Mucosa of descending colon (tissue), 3 donors: Measurements from ENCODE around the gene C2CD3. TPM values are rescaled to one million over a fixed set of nuclear protein-coding genes. Genes with fewer than 3 reads are reported as not detected.

ENCODE experiments used
- ATAC-seq: fragments of 200-7000 bp; cut with Tn5 transposase; one replicate; pipeline ENCODE4 v1.9.1; 2020; ENCODE audit warnings: mild to moderate bottlenecking, moderate library complexity
- DNase-seq, 3 donors: peaks; one replicate each; pipeline ENCODE4 v3.0.0-alpha.2; 2020
- H3K36me3 ChIP-seq: fragments of 200-600 bp; one replicate; pipeline ENCODE4 v1.8.0; 2021; ENCODE audit warnings: low read depth, mild to moderate bottlenecking
- H3K4me1 ChIP-seq: fragments of 200-600 bp; one replicate; pipeline ENCODE4 v1.8.0; 2021; ENCODE audit warnings: low read depth, mild to moderate bottlenecking
- H3K4me3 ChIP-seq: fragments of 200-600 bp; one replicate; pipeline ENCODE4 v1.8.0; 2021; ENCODE audit warnings: mild to moderate bottlenecking
- H3K9me3 ChIP-seq: fragments of 200-600 bp; one replicate; pipeline ENCODE4 v1.8.0; 2021; ENCODE audit warnings: mild to moderate bottlenecking
- intact Hi-C, 2 donors: fragments of 100-400 bp; cut with DNase I in 1 of 2; cut with micrococcal nuclease in 1 of 2; formaldehyde crosslinking; loops; one replicate each; pipeline versions ENCODE4 v1.11.0 to v1.11.1; 2022; cut with DNase I, micrococcal nuclease
- total RNA-seq, 3 donors: library from RNA; stranded (reverse); fragmentation: NEBNext Ultra II Directional in 2 of 3; extraction: Animal tissue kit (Norgen Biotek cat#: 25700) in 2 of 3; gene quantifications; one replicate each; pipeline versions ENCODE4 v1.2.1 to v1.2.4, GENCODE V29; 2021 to 2023
- TF ChIP-seq, protein P1 (sequence below): fragments of 200-600 bp; IDR thresholded peaks from one replicate; pipeline ENCODE4 v1.8.0; 2022; ENCODE audit warnings: antibody characterized with exemption, mild to moderate bottlenecking
- donor health status: DM: no; HTN: no; CAD: no; lungs with moderate emphysema.
- donor health status: DM: no; HTN: no; CAD: no.
- donor health status: DM: no; HTN: yes; CAD: no.

Gene C2CD3
- total RNA-seq, 3 donors from 2014 or later: 22.3 to 37.2 (median 32.1) TPM

DNA sequence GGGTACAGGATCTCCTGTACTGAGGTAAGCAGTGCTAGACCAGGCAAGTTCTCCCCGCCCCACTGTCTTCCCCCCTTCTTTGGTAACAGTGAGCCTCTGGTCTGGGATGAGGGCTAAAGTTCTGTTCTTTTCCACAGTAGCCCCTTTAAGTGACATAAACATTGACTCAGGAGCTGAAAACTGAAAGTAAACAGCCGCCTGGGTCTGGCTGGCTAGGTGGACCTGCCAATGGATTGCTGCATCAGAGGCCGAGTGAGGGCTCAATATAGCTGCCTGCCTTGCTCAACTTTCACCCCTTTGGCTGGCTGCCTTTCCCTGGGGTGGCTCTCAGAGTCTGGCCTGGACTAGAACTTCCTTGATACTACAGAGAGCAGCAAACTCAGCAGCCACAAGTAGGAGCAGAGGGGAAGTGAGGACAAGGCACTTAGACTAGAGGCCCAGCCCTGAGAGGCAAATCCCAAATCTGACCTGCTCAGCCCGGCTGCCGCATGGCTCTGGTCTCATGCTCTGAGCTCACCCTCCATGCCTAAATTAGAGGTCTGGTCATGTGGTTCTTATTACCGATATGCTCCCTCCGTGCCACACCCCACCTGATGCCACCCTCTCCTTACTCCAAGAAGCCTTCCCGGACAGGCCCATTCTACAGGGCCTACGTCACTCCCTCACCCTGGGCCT, 152.3 kb downstream of the C2CD3 start:
- Histone ChIP-seq H3K4me1 (peaks cover 34% of the 10 kb centered on the region), H3K4me3 (no peak overlapping the region), H3K9me3 (no peaks in the 10 kb centered on the region), H3K36me3 (no peaks in the 10 kb centered on the region)
- DNase-seq (peak; percentile 91 to 95 (median 94)), ATAC-seq (peak; percentile 92)
- TF ChIP-seq, protein P1, sequence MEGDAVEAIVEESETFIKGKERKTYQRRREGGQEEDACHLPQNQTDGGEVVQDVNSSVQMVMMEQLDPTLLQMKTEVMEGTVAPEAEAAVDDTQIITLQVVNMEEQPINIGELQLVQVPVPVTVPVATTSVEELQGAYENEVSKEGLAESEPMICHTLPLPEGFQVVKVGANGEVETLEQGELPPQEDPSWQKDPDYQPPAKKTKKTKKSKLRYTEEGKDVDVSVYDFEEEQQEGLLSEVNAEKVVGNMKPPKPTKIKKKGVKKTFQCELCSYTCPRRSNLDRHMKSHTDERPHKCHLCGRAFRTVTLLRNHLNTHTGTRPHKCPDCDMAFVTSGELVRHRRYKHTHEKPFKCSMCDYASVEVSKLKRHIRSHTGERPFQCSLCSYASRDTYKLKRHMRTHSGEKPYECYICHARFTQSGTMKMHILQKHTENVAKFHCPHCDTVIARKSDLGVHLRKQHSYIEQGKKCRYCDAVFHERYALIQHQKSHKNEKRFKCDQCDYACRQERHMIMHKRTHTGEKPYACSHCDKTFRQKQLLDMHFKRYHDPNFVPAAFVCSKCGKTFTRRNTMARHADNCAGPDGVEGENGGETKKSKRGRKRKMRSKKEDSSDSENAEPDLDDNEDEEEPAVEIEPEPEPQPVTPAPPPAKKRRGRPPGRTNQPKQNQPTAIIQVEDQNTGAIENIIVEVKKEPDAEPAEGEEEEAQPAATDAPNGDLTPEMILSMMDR: no peak
- intact Hi-C loops: no loop called here

DNA sequence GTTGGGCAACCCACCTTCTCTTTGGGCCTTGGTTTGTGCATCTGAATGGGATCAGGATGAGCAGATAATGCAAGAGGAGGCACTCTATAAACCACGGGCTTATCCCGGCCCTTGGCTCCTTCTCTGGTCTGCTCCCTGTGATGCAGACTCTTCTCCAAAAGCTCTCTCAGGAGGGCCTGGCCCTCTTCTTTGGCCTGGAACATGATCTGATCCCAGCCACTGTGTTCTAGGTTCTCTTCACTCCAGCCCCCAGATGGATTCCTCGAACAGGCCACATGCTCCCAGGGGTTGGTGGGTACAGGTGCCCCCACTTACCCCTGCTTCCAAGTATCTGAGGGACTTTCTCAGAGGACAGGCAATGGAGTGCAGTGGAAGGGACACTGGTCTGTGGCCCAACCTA, 153.2 kb downstream of the C2CD3 start:
- Histone ChIP-seq H3K4me1 (peaks cover 34% of the 10 kb centered on the region), H3K9me3 (no peaks in the 10 kb centered on the region), H3K36me3 (no peaks in the 10 kb centered on the region), H3K4me3 (no peak overlapping the region)
- no peak for ATAC-seq
- TF ChIP-seq, protein P1: no peak
- no peak for DNase-seq
- intact Hi-C loops: no loop called here

DNA sequence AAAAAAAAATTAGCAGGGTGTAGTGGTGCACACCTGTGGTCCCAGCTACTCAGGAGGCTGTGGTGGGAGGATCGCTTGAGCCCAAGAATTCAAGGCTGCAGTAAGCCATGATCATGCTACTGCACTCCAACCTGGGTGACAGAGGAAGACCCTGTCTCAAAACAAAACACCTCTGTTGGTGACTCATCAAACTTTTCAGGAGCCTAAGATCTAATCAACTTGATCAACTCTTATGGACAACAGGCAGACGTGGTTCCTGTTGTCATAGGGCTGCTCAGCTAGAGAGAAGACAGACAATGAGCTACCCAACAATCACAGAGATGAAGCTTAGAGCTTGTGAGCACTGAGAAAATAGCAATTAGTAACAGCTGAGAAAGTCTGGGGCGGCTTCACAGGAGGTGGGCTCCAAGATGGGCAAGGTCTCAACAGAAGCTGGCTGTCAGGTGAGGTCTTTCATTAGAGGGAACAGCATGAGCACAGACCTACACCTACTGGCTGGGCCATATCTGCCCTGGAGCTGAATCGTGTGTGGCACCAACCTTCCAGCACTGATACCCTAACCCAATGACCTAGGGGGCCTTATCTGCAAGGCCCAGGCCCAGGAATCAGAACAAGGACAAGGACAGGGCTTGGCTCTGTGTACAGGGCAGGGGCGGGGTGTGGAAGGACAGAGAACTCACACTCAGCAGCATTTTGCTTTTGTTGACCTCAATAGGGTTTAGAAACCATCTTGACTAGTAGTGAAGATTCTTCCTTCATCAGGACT, 154.7 kb downstream of the C2CD3 start:
- no peaks in the 10 kb centered on the region for H3K36me3 ChIP-seq
- peaks cover 34% of the 10 kb centered on the region for H3K4me1 ChIP-seq
- ATAC-seq (no peak), DNase-seq (no peak)
- H3K4me3 ChIP-seq: no peak overlapping the region
- TF ChIP-seq, protein P1: no peak
- no peaks in the 10 kb centered on the region for H3K9me3 ChIP-seq
- intact Hi-C loops: no loop called here

DNA sequence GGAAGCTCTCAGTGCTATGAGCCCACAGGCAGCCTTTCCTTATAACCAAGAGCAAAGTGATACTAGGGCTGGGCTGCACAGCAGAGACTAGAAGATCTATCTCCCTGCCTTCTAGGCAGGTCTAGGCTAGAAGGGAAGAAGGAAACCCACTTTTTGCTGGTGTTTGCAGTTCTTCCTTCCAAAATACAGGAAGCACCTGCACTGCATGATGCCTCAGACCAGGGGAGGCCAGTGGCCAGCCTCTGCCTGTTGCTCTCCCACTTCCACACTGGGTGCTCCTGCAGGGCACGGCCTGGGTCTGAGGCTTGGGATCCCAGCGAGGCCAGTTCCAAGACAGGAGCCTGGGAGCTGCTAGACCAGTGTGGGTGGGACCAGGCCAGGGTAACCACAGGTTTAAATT, 155.9 kb downstream of the C2CD3 start:
- peak in 1 of 3 donors; percentile 44 for DNase-seq
- peaks cover 23% of the 10 kb centered on the region for H3K4me1 ChIP-seq
- no peaks in the 10 kb centered on the region for H3K36me3 ChIP-seq
- H3K4me3 ChIP-seq: no peak overlapping the region
- TF ChIP-seq, protein P1: no peak
- intact Hi-C loops: no loop called here
- H3K9me3 ChIP-seq: no peaks in the 10 kb centered on the region
- ATAC-seq: no peak

DNA sequence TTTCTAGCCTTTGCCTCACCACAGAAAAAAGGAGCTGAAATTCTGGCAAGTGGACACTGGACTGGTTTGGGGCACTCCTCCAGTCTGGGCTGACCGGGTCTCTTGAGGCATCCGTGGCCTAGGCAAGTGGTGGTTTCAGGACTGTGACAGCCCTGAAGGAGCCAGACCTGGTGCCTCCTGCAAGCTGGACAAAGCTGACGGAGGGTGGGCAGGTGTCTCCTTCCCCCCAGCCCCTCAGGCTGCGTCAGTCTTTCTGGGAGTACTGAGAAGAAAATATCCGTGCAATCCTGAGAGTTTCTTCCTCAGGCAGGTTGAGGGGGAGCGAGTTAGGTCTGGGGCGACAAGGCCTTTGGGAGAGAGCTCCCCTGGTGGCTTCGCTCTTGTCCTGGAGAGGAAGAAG, 157.7 kb downstream of the C2CD3 start:
- Histone ChIP-seq H3K4me1 (peaks cover 6% of the 10 kb centered on the region), H3K9me3 (no peaks in the 10 kb centered on the region), H3K4me3 (no peak overlapping the region), H3K36me3 (no peaks in the 10 kb centered on the region)
- TF ChIP-seq, protein P1: no peak
- ATAC-seq: no peak
- intact Hi-C loops: no loop called here
- no peak for DNase-seq
